ENCODE results near the gene MAPRE3. TPM values are rescaled to one million over a fixed set of nuclear protein-coding genes. Genes with fewer than 3 reads are reported as not detected.
A peak's percentile ranks its signal among the peaks of the same experiment; 100 is the strongest.

Gene MAPRE3
- total and polyA plus RNA-seq, 2 donors (not counting 1 experiment from before 2014, with no cell fraction given) = 7.9 to 13.9 TPM

DNA sequence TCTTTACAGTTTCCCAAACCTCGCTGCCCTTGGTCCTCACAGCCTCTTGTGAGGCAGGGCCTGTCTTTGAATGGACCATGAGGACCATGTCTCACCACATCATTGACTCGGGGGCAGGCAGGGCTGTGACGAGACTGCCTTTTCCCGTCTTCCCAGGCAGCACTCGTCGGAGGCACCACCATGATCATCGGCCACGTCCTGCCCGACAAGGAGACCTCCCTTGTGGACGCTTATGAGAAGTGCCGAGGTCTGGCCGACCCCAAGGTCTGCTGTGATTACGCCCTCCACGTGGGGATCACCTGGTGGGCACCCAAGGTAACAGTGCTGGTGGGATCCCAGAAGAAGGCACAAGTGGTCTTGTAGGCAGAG, 45.7 kb upstream of the MAPRE3 start:
- no peaks in the 10 kb centered on the region for H3K36me3 ChIP-seq (ENCODE audit: control insufficient read depth, insufficient read depth, low read length)
- no peak overlapping the region for H3K4me2 ChIP-seq (ENCODE audit: extremely low read depth, insufficient read depth, low read length)
- no peaks in the 10 kb centered on the region for H3K79me2 ChIP-seq (ENCODE audit: control insufficient read depth, insufficient read depth, low read length)
- H3K4me1 ChIP-seq (ENCODE audit: control insufficient read depth, extremely low read depth, insufficient read depth, low read length) = no peaks in the 10 kb centered on the region
- no peak overlapping the region for H3K4me3 ChIP-seq (replicated peaks in 1 of 4; ENCODE audit: control extremely low read depth in 1 of 4, insufficient read depth in 1 of 4, low read depth in 3 of 4, low read length in 4 of 4)
- H3K27ac ChIP-seq (ENCODE audit: insufficient read depth, low read length) = no peak overlapping the region
- no peak for DNase-seq (ENCODE audit: low read depth in 2 of 2)
- no peak overlapping the region for H3K9ac ChIP-seq (ENCODE audit: insufficient read depth, low read length)
- H4K20me1 ChIP-seq (ENCODE audit: control insufficient read depth, extremely low read depth, insufficient read depth, low read length) = no peaks in the 10 kb centered on the region
- TF ChIP-seq, protein P1, sequence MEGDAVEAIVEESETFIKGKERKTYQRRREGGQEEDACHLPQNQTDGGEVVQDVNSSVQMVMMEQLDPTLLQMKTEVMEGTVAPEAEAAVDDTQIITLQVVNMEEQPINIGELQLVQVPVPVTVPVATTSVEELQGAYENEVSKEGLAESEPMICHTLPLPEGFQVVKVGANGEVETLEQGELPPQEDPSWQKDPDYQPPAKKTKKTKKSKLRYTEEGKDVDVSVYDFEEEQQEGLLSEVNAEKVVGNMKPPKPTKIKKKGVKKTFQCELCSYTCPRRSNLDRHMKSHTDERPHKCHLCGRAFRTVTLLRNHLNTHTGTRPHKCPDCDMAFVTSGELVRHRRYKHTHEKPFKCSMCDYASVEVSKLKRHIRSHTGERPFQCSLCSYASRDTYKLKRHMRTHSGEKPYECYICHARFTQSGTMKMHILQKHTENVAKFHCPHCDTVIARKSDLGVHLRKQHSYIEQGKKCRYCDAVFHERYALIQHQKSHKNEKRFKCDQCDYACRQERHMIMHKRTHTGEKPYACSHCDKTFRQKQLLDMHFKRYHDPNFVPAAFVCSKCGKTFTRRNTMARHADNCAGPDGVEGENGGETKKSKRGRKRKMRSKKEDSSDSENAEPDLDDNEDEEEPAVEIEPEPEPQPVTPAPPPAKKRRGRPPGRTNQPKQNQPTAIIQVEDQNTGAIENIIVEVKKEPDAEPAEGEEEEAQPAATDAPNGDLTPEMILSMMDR (conservative IDR thresholded peaks at IDR 0.05 in 1 of 2, IDR thresholded peaks at IDR 0.05 in 1 of 2; ENCODE audit: low read depth in 1 of 2, low read length in 2 of 2) = no peak
- TF ChIP-seq EZH2 (IDR thresholded peaks at IDR 0.05; ENCODE audit: low read length, missing control alignments) = no peak
- no peak overlapping the region for H2AFZ ChIP-seq (ENCODE audit: low read length)
- H3K27me3 ChIP-seq (ENCODE audit: control insufficient read depth, insufficient read depth, low read length) = peaks cover 5% of the 10 kb centered on the region
- no peaks in the 10 kb centered on the region for H3K9me3 ChIP-seq (ENCODE audit: control insufficient read depth, insufficient read depth, low read depth, low read length)

DNA sequence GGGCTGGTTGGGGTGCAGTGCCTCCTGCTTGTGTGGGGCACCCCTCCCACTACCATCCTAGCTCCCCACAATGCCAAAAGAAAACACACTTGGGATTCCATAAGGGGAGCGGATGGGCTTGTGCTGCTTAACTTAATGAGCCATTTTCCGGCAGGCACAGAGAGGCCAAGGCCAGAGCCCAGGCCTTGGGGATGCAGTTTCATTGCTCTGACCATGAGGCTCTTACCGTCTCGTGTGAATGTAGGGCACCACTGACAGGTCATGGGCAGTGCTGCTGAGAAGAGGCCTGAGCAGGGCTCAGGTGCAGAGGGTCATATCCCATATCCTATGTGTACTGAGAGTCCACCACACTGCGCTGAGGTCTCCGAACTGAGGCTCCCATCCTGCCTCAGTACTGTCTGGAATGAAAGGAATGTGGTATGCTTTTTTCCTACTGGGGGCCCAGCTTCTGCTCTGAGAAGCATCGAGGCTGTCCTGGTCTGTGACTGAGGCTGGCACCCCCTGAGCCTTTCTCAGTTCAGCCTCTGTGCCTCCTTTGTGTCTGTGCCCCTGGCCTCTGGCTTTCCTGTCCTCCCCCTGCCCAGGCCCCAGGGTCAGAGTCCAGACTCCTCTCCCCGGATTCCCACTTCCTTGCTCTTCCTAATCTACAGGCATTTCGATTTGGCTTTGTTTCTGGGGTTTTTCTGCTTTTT, 45.2 kb upstream of the MAPRE3 start:
- Histone ChIP-seq H3K27me3 (ENCODE audit: control insufficient read depth, insufficient read depth, low read length) (peaks cover 5% of the 10 kb centered on the region), H3K79me2 (ENCODE audit: control insufficient read depth, insufficient read depth, low read length) (no peaks in the 10 kb centered on the region), H3K36me3 (ENCODE audit: control insufficient read depth, insufficient read depth, low read length) (no peaks in the 10 kb centered on the region), H4K20me1 (ENCODE audit: control insufficient read depth, extremely low read depth, insufficient read depth, low read length) (no peaks in the 10 kb centered on the region), H3K9ac (ENCODE audit: insufficient read depth, low read length) (no peak overlapping the region), H3K4me1 (ENCODE audit: control insufficient read depth, extremely low read depth, insufficient read depth, low read length) (no peaks in the 10 kb centered on the region), H3K9me3 (ENCODE audit: control insufficient read depth, insufficient read depth, low read depth, low read length) (no peaks in the 10 kb centered on the region), H3K27ac (ENCODE audit: insufficient read depth, low read length) (no peak overlapping the region), H2AFZ (ENCODE audit: low read length) (no peak overlapping the region), H3K4me3 (replicated peaks in 1 of 4; ENCODE audit: control extremely low read depth in 1 of 4, insufficient read depth in 1 of 4, low read depth in 3 of 4, low read length in 4 of 4) (no peak overlapping the region), H3K4me2 (ENCODE audit: extremely low read depth, insufficient read depth, low read length) (no peak overlapping the region)
- peak in 1 of 2 donors; percentile 19 for DNase-seq (ENCODE audit: low read depth in 2 of 2)
- TF ChIP-seq, protein P1 (conservative IDR thresholded peaks at IDR 0.05 in 1 of 2, IDR thresholded peaks at IDR 0.05 in 1 of 2; ENCODE audit: low read depth in 1 of 2, low read length in 2 of 2) = no peak
- TF ChIP-seq EZH2 (IDR thresholded peaks at IDR 0.05; ENCODE audit: low read length, missing control alignments) = no peak

DNA sequence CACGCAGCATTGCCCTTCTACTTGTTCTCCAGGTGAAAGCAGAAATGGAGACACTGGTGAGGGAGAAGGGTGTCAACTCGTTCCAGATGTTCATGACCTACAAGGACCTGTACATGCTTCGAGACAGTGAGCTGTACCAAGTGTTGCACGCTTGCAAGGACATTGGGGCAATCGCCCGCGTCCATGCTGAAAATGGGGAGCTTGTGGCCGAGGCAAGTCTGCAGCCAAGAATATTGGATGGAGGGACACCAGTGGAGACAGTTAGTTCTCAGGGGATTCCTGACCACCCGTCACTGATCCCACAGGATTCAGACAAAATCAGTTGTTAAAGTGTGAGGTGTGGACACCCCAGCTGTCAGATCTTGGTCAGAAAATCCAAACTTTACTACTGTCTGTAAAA, 43.2 kb upstream of the MAPRE3 start:
- DNase-seq (ENCODE audit: low read depth in 2 of 2) = no peak
- Histone ChIP-seq H3K79me2 (ENCODE audit: control insufficient read depth, insufficient read depth, low read length) (no peaks in the 10 kb centered on the region), H3K4me3 (replicated peaks in 1 of 4; ENCODE audit: control extremely low read depth in 1 of 4, insufficient read depth in 1 of 4, low read depth in 3 of 4, low read length in 4 of 4) (no peak overlapping the region), H3K4me2 (ENCODE audit: extremely low read depth, insufficient read depth, low read length) (no peak overlapping the region), H3K9ac (ENCODE audit: insufficient read depth, low read length) (no peak overlapping the region), H3K9me3 (ENCODE audit: control insufficient read depth, insufficient read depth, low read depth, low read length) (no peaks in the 10 kb centered on the region), H3K27me3 (ENCODE audit: control insufficient read depth, insufficient read depth, low read length) (no peaks in the 10 kb centered on the region), H4K20me1 (ENCODE audit: control insufficient read depth, extremely low read depth, insufficient read depth, low read length) (no peaks in the 10 kb centered on the region), H3K36me3 (ENCODE audit: control insufficient read depth, insufficient read depth, low read length) (no peaks in the 10 kb centered on the region), H3K27ac (ENCODE audit: insufficient read depth, low read length) (no peak overlapping the region), H2AFZ (ENCODE audit: low read length) (no peak overlapping the region), H3K4me1 (ENCODE audit: control insufficient read depth, extremely low read depth, insufficient read depth, low read length) (no peaks in the 10 kb centered on the region)
- TF ChIP-seq, protein P1 (conservative IDR thresholded peaks at IDR 0.05 in 1 of 2, IDR thresholded peaks at IDR 0.05 in 1 of 2; ENCODE audit: low read depth in 1 of 2, low read length in 2 of 2) = no peak
- TF ChIP-seq EZH2 (IDR thresholded peaks at IDR 0.05; ENCODE audit: low read length, missing control alignments) = no peak

Measured in fibroblast of lung (primary cell).